HG02943 (cell line): ENCODE results near the gene NKX2-3.

Source experiments
- ATAC-seq: cut with Tn5 transposase; IDR thresholded peaks from one replicate; pipeline ENCODE4 v1.9.1; 2021; ENCODE audit warnings: mild to moderate bottlenecking, low read depth, moderate library complexity; ENCODE audit not compliant: unreplicated experiment

NKX2-3 gene

DNA sequence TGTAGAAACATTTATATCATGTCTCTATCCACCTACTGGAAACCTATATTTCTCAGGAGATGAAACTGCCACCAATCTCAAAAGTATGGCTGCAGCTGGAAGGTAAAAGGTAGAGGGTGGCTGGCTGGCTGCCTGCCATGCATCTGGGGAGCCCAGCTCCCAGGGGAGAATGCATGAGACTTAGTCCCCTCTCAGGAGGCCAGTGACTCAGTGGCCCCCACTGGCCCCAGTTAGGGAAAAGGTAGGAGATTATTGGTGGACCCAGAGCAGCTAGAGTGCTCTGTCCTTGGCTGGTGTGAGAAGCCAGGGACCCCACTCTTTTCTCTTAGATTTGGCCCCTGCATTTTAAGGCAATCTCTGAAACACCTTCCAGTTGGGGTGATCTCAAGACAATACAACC lies 6.8 kb upstream of the NKX2-3 start:
- no peak for ATAC-seq

DNA sequence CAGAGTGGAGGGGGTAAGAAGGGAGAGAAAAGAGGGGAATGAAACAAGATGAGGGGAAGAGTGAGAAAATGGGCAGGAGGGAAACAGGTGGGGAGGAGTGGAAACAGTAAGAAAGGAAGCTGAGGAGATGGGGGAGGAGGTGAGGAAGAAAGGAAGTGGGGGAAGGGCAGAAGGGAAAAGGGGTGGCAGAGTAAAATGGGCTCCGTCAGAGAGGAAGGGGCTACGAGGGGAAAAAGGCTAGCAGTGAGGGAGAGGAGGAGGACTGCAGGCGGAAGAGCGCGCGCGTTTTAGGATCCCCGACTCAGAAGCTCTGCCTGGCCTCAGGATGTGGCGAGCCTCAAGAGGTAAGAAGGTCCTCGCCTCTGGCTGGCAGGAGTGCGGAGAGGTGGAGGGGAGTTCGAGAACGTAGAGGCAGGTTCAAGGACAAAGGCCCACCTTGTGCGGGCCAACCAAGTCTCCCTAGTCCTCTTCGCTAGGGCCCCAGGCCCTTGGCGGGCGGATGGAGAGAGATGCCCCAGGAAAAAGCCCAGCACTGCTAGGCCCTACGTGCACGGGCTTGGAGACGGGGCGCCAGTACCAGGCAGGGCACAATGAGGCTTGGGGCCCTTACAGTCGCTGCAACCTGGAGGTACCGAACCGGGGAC lies 5.8 kb upstream of the NKX2-3 start:
- ATAC-seq, result no peak

DNA sequence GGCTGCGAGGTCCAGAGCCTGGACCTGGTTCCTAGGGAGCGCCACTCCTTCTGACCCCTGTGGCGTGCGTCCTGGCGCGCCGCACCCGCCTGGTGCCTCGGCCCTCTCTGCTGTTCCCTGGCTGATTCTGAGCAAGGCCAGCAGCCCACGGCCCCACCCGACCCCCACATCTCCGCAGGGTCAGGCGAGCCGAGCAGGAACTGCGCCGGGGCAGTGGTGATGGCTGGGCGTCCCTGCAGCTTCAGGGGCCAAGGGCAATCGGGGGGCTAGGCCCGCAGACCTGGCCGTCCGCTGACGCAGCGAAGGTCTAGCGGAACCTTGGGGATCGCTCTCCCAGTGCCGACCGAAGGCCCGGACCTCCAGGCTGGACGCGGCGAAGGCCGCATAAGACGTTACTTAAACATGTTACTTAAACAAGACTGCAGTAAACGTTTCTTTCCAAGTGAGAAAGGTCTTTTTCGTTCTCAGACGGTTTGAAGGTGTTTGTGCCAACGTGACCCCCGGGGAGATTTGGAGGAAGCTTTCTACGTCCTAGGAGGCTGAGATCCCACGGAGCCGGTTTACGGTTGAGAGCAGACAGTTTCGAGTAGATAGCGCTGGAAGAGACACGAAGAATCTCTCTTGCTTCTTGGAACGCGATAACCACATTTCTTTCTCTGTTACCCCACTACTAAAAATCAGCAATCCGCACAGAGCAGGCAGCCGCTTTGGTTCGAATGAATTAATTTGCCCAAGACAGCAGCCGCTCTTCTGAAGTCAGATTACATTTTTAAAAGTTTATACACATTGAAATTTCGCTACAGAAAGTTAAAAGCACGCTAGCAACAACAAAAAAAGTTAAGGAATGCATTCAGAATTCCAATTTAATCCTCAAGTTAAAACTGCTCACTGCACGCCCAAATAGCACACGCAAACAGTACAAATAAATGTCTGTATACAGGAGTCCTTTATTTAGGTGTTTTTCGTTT lies 4.9 kb upstream of the NKX2-3 start:
- ATAC-seq, result no peak

DNA sequence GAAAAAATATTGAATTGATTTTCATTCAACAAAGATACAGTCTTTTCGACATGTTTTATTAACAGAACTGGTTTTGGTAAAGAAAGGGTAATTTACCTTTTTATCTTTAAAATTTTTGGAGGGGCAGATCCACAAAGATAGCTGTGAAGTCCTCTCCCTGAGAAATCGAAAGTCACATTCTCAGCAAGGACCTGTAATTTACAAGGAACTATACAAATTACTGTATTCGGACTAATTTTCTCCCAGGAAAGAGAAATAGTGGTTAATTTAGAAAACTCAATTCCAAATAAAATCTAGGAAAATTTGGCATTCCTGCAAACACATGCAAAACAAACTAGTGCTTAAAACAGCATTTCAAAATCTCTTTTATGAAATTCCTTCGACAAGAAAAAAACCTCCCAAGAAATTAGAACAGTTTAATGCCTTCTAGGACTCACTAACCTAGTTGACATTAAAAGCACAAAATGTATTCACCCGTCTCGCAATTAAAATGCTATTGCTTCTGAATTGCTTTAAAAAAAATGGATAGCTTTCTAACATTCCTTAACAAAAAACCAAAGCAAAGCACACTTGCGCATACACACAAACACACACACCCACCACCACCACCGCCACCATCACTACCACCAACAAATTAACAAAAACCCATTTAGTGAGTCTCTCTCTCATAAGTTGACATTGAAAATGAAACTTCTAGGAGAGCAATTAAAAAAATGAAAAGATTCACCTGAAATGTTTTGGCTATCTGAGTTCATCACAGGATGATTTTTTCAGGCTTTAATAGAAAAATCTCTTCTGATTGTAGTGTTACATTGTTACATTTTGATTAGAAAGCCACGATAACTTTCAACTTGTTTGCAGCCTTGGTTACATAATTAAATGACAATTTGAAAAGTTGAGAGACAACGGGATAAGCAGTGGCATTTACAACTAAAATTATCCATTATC lies 4.0 kb upstream of the NKX2-3 start:
- ATAC-seq, result no peak

DNA sequence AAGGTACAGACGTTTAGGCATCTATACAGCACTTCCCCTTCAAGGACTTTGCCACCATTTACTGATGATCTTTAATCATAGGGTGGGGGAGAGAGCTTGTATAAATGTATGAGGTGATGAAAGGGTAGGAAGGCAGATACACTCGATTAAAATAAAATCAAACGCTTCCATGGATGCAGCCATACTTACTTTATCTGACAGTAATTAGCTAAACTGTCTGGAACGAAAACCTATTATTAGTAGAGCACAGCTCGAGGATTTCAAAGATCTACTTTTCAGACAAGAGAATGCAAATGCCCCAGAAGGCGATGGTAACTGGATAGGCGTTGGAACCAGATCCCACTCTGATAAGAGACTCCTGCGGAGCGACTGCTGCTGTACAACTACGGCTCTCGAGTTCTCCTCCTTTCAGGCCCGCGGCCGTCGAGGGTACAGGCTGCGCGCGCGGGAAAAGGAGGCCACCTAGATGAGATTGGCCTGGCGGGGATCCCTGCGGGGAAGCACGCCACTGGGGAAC lies 3.1 kb upstream of the NKX2-3 start:
- ATAC-seq, result no peak

DNA sequence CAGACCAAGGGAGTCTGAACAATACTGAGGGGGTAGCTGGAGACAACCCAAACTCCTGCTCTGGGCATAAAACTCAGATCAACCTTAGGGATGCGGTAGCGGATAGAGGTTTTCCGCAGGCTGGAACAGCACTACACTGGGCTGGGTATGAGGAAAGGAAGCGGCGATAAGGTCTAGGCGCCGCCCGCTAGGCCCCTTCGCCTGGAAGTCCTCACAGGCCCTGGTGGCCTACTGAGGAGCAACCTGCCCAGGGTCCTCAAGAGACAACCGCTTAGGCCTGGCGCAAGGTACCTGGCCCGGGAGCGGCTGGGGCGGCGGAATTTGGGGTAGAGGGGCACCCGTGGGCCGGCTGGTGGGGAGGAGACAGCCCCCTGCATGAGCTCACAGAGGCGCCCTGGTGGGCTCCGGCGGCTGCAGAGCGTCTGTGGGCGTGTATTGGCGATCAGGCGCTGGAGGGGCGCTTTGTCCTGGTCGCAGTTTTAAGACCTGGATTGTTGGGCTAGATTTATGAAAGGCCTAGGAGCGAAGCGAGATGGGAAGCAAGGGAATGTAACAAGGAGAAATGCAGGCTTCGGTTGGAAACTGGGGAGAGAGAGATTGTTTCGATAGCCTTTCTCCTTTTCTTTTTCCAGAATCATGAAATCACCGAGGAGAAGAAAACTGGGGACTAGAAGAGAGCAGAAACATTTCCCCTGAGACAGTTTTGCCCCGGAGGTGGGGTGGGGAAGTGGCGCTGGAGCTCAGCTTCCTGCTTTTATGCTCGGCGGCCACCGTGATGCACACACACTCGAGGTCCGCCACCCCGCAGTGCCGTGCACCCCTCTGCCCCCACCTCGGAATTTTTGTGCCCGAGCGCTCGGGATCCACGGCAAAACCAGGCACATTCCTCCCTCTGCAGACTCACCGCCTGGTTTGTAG lies 2.4 kb upstream of the NKX2-3 start:
- ATAC-seq, result no peak

DNA sequence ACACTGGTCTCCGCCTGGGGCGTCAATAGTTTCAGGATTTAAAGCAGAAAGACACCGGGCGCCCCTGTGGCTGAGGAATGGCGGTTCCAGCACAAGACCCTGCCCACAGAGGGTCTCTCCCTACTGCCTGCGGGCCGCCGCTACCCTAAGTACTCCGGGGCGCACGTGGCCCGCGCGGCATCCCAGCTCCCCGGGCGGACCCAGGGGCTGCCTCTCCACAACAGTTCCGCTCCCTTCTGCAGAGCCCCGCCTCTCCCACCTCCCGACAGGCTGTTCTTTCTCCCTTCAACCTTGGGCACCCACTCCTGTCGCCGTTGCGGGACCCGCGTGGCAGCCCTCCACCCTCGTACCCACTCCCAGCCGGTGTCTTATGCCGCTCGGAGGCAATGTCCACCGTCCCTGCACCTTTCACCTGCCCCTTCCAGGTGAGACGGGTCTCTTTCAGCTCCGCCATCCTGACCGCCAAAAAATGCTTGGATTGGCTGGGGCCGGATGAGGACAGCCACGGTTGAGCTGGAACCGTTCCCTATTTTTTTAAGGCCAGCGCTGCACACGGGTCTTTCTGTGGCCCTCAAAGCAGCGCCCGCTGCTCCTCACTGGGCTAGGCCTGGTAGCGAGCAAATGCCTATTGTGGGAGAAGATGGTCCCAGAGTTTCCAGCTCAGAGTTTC lies 1.6 kb upstream of the NKX2-3 start:
- ATAC-seq, result no peak

DNA sequence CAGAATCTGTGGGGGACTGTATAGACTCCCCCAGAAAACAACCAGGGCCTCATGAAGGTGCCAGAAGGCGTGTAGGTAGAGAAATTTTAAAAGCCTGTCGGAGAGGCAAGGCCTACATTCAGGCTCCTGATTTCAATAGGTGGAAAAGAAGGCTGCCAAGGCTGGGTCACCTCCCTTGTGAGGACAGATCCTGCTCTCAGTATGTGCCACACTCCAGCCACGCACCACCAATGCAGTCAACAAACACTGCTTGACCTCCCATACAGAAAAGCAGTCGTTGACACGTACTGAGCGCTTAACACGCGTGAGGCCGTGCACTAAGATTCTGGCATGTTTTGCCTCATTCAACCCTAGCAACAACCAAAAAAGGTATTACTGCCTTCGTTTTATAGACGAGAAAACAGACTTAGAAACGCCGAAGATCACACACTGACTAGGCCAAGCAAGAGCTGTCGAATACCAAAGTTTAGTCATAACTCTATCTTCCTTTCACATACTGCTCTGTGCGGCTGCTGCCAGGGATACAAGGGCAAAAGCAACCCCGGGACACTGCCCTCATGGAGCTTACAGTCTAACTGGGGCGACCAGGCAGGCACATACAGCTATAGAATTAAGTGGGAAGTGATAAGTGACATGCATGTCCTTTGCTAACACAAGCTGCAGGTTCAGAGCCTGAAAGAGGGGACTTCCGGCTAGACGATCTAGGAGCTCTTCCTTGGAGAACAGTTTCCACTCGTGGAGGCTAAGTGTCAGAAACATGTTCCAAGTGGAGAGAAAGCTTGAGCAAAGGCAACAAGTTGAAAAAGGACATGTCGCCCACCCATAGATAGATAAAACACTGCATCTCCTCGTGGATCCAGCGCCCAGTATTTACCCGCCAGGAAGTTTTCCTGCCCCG lies 797 bp upstream of the NKX2-3 start:
- no peak for ATAC-seq

DNA sequence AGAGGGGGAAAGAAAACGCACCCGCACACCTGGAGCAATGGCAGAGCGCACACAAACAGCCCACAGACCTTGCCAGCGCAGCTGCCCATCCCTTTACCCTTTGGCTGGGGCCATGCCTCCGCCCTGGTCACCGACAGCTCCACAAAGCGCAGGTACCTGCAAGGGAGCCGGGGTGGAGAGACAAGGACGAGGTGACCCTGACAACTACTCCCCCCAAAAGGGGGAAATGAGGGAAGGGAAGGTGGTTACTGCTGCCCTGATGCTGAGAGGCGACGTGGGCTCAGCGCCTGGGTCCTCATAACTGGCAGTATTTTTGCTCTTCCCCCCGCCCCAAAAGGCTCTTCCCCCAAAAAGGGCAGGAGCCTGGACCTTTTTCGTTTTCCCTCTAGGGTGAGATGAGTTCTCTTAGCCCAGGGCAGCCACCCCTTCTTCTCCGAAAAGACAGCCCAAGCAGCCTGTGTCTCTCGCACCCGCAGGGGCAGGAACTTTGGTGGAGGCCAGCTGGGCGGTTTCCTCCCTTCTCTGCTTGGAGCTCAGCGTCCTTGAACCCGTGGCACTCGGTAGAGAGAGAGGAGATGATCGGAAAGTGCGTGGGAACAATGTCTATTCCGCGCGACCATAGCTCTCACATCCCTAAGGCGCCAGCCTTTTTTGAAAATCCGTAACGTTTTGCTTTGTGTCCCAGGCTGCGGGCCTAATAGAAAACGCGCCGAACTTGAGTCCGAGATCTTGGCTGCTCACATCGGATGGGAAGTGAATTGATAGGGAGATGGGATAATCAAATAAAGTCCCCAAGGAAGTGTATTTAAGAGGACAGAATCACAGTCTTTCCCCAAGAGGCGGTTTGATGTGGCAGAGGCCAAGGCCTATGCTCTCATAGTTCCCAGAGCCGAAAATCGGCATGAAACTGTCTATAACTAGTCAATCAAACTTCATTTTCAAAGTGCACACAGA lies 1.0 kb downstream of the NKX2-3 start:
- no peak for ATAC-seq

DNA sequence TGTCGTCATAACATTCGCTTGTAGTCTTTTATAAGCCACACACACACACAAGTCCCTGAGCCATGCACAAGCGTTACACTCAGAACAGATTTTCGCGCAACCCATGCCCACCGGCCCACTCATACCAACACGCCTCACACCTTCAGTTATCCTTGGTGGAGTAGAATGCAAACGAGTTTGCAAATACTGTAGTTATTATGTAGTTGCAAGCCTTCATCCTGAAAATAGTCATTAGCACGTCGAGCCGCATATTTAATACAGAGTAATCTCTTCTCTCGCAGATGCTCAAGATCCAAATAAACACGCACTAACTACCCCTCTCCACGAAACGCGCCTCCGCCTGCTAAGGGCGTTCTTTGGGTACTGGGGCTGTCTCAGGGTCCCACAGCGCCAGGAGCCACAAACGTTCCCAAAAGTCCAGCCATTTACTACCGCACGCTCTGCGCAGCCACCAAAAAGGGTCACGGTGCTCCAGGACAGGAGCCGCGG lies 1.8 kb downstream of the NKX2-3 start:
- no peak for ATAC-seq

DNA sequence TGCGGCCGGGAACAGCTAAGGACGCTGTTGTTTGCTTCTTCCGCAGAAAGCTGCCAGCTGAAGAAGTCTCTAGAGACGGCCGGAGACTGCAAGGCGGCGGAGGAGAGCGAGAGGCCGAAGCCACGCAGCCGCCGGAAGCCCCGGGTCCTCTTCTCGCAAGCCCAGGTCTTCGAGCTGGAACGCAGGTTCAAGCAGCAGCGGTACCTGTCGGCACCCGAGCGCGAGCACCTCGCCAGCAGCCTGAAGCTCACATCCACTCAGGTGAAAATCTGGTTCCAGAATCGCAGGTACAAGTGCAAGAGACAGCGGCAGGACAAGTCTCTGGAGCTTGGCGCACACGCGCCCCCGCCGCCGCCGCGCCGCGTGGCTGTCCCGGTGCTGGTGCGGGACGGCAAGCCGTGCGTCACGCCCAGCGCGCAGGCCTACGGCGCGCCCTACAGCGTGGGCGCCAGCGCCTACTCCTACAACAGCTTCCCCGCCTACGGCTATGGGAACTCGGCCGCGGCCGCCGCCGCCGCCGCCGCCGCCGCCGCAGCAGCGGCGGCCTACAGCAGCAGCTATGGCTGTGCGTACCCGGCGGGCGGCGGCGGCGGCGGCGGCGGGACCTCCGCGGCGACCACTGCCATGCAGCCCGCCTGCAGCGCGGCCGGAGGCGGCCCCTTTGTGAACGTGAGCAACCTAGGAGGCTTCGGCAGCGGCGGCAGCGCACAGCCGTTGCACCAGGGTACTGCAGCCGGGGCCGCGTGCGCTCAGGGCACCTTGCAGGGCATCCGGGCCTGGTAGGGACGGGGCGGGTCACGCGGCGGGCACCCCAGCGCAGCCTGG lies 2.4 kb downstream of the NKX2-3 start:
- ATAC-seq, result no peak

DNA sequence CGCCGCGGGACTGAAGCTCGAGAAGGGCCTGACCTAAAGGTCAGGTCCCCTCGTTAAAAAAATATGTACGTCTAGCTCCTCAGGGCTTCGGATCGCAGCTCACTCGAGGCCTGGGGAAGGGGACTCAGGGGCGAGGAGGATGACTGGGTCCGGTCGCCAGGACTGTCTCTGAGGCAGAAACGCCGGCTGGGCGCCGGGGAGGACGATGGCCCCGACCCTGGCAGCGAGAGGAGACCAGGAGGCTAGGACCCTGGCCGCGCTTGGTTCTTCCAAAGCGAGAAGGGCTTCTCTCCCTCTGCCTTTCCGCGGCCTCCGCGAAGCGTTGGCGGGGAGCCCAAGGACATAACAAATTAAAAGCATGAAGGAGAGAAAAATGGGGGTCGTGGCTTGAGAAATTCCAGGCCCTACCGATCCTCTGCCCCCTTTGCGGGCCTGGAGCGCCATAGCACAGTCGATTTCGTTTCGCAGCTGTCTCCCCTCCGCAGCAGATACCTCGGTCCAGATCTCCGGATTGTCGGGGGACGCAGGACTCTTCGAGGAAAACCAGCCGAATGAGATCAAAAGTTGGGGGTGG lies 3.1 kb downstream of the NKX2-3 start:
- no peak for ATAC-seq

DNA sequence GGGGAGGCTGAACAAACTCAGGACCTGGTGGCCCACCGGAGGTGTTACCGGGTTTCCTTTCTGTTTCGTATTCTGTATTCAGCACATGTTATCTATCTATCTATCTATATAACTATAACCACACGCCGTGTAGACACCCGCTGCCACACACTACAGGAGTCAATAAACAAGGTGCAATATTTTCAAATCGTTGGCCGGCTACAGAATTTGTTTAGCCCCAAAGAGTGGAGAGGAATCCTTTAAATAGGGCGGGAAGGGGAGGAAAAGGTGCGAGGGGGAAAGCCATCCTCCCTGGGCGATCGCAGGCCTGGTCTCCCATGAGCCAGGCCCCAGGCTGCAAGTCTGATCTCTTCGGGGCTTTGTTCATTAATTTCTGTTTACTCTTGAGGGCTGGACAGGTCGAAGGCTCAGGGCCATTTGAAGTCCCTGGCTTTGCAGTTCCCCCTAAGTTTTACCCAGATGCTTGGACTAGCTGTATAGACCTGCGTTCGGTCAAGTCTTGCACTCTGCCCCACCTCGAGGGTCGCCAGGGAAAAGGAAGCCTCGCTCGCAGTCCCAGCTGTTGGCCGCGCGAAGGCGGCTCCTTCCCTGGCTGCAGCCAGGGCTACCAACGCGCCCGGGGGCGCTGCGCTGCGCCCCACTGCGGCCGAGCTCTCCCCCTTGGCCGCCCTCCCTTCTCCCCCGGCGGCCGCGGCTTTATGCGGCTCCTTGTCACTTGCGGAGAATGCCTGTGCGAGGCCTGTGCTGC lies 3.8 kb downstream of the NKX2-3 start:
- no peak for ATAC-seq

DNA sequence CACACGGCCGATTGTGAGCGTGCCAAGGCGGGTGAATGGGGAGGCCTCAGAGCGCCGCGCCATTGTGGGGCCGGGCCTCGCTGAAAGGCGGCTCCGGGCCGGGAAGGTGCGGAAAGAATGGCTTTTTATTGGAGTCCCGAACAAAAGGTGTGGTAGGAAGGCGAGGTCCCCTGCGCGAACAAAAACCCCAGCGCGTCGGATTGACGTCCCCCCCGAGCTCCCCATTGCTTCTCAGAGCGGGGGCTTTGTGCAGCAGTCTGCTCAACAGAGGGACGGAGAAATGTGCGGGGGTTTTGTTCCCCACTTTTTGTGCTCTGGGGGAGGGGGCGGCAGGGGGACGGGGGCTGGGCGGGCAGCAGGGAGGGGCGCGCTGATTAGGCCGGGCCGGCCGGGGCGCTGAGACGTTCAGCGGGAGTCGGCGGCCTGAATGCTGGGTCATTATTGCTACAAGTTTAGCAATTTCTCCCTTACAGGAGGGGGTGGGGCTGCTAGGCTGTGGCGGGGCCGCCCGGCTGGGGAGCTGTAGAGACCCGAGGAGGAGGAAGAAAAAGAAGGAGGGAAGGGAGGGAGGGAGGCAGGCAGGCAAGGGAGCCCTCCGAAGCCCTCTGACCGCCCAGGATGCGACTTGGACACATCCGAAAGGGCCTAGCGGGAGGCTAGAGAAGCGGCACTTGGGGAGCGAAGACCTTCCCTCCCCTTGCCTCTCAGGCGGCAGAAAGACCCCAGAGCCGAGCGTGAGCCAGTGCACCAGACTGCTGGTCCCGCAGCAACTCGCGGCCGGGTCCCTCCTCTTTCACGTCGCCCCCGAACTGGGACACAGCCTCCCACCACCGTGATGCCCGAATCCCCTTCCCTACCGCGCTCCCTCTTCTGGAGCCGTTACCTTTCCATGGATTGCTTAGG lies 4.6 kb downstream of the NKX2-3 start:
- ATAC-seq, result no peak
